Measurements from ENCODE around the gene OR10V1.

Gene OR10V1, protein sequence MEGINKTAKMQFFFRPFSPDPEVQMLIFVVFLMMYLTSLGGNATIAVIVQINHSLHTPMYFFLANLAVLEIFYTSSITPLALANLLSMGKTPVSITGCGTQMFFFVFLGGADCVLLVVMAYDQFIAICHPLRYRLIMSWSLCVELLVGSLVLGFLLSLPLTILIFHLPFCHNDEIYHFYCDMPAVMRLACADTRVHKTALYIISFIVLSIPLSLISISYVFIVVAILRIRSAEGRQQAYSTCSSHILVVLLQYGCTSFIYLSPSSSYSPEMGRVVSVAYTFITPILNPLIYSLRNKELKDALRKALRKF

DNA sequence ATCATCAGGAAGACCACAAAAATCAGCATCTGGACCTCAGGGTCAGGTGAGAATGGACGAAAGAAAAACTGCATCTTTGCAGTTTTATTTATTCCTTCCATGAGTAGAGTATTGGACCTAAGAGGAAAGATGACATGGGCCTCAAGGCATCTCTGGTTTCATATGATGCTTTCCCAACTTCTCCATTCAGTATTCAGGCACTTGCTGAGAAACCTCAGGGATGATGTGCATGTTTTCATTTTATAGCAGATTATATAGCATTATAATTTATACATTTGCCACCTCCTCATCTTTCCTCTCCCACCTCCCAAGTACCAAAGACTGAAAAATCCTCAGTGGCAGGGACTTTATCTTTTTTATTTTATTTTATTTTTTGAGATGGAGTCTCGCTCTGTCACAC, at the start of gene OR10V1:
Gene OR10V1, minus strand, starts transcription at position 101 of the 400 bp plus-strand sequence. Its CDS starts 0 bp downstream, at position 101.
- DNase-seq = no peak

DNA sequence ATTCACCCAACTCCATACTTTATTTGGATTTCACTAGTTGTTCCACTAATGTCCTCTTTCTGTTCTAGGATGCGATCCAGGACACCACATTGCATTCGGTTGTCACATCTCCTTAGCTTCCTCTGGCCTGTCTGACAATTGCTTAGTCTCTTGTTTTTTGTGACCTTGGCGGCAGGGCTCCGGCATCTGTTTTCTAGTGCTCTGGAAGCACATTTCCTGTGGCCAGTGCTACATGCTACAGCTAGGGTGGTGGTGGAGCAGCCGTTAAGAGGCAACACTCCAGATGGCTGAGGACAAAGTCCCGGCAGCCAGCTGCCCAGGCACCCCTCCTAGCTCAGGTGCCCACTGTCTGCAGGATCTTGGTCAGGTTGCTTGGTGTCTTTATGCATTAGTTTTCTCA, 48.3 kb upstream of the OR10V1 start:
- no peak for DNase-seq

DNA sequence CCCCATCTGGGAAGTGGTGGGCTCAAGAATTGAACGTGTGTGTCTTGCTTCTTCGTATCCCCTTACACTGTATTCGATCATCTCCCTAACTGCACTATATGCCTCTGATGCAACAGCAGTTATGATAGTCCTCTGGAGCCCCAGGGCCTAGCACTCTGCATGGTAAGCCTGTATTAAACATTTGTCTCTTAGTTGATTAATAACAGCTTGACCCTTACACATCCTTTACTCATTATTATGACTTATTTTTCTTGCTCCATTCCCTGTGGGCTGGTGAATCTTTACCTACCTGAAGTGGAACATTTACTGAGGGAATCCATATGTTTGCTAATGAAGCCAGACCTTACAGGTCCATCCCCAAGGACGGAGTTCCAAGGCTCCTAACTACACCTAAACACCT, 47.1 kb upstream of the OR10V1 start:
- no peak for DNase-seq

DNA sequence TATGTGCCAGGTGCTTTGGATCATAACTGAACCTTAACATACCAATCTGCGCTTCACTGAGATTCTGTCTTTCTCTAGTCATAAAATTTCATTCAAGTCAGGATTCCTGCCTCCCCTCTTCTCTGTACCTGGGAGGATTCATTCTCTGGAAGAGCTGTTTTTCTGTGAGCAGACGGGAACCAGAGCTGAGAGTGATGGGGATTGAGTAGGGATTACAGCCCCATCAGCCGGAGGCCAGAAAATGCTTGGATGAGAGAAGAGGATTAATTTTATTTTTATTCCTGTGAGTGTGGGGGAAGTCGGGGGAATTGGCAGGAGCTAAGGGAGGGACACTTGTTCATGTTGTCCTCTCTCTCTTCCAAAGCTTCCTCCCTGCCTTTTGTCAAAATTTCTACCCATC, 46.3 kb upstream of the OR10V1 start:
- DNase-seq = no peak

DNA sequence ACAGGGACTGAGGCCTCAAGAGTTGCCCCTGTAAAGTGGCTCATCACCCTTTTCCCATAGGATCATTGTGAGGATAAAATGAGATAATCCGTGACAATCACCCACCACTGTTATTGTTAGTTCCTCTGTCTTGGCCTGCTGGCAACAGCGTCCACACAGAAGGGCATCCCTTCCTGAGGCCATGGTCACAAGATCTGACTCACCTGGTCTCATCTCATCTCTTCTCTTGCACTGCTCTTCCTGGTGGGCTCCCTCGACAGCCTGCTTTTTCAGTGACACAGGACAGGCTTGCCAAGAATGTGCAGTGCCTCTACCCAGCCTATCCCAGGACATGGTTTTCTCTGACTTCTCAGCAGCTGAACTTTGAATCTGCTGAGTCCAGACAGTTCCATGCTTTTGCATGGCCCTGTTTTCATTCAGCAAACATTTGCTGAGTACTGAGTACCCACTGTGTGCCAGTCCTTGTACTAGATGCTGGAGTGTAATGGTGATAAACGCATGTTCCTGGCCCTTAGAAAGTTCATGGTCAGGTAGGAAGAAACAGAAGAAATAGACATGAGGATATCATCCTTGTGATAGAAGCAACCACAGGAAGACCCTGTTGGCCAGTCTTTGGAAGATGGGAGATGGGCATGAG, 44.9 kb upstream of the OR10V1 start:
- DNase-seq = no peak

DNA sequence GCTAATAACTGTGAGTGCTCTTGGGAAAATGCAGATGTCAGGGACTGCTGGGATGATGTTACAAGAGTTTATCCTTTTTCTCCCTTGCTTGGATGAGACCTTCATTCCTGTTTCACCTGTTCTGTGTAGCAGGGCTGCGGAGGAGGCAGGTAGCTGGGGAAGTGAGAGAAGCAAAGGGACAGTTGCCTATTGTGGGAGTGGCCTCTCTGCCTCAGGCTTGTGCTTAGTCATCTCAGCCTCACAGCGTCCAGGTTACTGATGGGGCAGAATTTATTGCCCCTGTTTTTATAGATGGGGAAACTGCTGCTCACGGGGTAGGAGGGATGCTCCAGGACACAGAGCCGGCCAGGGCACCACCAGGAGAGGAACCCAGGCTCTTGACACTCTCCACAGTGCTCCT, 43.2 kb upstream of the OR10V1 start:
- DNase-seq = peak; percentile 13

DNA sequence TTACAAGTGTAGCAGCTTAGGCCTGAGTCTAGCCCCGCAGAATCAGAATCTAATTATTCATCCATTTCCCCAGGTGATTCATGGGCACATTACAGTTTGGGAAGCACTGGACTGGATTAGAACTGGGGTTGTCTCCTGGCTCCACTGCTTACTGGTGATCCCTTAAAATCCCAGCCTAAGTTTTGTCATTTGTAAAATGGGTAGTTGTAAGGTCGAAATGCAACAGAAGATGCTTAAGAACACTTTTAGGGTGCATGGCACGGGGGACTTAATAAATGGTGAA, 42.9 kb upstream of the OR10V1 start:
- no peak for DNase-seq

DNA sequence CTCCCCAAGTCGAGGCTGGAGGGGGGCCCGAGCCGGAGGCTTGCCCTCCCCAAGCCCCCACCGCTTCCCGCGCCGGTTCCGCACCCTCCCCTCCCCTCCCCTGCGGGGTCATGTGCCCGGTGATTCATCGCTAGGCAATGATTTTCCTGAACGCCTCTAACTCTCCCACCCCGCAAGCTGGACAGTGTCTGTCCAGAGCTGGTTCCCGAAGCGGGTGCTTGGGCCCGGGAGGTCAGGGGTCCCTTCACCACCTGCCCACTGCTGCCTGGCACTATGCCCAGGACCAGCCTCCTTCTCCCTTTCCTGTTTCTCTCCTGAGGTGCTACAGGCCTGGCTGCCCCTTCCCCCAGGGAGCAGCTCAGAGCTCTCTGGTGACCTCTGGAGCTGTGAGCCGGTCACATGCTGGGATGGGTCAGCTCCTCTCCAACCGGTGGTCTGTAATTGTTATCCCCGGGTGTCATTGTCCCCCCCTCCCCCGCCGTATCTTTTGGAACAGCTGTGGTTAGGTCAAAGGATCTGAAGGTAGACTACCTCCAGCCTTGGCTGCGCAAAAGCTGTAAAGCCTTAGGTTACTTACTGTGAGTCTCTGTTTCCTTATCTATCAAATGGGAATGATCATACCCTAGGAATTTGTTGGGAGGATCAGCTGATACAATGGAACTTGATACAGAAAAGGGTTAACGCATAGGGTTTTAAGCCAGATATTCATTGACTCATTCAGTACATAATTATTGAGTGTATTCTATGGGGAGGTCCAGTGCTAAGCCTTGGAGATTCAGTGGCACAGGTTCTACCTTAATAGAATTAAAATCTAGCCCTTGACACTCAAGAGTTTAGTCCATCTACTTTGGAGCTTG, 42.3 kb upstream of the OR10V1 start:
- DNase-seq = peak; percentile 72

DNA sequence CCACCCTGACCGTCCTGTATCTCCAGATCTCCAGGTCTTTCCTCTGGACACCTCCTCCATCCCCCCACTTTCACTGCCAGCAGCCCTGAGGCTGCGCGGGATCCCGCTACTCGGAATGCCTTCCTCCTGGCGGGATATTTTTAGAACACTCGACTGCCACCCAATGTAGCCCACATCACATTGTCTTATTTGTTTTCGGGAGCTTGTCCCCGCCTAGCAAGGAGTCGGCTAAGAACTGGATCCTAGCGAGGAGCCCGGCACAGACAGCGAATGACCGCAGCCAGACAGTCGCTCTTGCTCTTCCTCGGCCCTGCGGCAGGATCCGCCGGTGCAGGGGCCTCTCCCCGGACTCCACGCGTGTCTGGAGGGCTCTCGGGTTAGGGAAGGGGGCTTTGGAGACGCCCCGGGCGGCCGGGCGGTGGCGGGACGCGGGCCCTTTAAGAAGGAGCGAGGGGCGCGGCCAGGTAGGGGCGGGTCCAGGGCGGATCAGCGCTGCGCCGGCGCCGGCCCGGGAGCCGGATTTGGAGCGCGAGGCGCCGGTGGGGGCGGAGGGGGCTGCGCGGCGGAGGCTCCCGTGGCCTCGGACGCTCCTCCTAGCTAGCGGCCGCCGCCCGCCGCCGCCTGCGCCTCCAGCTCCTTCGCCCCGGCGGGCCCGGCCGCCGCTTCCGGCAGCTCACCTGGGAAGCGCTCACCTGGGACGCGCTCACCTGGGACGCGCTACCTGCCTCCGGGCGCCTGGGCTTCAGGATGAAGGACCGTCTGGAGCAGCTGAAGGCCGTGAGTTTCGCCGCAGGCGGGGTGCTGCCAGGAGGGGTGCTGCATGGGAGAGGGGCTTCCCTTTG, 41.4 kb upstream of the OR10V1 start, which contains the start of gene STX3:
Gene STX3, plus strand, starts transcription at position 518 of the 842 bp plus-strand sequence. Its CDS starts 230 bp downstream, at position 748.
- DNase-seq = peak; percentile 67

DNA sequence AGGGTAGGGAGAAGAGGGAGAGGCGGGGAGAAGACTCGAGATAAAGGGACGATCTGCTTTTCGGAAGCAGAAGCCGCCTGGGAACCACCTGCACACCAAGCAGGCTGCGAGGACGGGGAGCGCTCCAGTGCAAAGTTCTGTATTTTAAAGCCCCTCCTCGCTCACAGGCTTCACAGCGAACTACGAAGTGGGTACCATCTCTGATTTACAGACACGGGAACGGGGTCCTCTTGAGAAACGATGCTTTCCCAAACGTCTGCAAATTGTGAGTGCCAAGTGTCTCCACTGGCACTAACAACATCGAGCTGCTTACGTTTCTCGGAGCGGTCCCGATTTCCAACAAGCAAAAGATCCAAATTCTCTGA, 40.8 kb upstream of the OR10V1 start:
- peak; percentile 13 for DNase-seq

DNA sequence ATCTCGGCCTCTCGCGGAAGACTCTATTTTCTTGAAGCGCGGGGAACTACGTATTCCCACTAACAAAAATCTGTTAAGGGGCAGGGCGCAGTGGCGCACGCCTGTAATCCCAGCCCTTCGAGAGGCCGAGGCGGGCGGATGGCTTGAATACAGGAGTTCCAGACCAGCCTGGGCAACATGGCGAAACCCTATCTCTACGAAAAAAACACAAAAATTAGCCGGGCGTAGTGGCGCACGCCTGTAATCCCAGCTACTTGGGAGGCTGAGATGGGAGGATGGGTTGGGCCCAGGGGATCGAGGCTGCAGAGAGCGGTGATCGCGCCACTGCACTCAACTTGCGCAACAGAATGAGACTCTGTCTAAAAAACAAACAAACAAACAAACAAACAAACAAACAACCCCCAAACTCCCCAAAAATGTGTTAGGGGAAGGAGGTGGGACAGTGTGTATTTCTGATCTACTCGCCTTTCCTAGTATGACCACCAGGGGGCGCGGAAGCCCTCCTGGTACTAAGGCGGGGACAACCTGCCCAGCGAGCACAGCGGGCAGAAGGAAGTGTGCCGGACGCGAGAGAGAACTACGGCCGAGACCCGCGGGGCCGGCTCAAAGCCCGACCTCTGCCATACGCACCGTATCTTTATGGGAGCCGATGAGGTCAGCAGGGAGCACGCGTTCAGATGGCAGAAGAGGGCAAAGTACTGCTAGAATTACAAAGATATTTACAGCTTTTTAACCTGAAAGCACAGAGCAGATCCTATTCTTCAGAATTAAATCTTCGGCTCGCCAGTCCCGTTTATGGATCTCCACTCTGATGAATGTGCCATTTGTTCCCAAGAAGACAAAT, 40.2 kb upstream of the OR10V1 start:
- peak; percentile 83 for DNase-seq

DNA sequence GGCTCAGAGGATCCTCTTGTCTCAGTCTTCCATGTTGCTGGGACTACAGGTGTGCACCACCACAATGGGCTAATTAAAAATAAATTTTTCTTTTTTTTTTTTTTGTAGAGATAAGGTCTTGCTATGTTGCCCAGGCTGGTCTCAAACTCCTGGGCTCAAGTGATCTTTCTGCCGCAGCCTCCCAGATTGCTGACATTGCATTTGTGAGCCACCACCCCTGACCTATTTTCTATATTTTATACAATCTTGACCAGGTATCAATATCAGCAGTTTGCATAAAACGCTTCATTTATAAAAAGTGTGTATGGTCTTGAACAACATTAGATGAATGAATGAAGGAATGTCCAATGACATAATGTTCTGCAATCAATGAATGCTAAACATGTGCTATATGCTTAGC, 32.5 kb upstream of the OR10V1 start:
- DNase-seq = no peak

DNA sequence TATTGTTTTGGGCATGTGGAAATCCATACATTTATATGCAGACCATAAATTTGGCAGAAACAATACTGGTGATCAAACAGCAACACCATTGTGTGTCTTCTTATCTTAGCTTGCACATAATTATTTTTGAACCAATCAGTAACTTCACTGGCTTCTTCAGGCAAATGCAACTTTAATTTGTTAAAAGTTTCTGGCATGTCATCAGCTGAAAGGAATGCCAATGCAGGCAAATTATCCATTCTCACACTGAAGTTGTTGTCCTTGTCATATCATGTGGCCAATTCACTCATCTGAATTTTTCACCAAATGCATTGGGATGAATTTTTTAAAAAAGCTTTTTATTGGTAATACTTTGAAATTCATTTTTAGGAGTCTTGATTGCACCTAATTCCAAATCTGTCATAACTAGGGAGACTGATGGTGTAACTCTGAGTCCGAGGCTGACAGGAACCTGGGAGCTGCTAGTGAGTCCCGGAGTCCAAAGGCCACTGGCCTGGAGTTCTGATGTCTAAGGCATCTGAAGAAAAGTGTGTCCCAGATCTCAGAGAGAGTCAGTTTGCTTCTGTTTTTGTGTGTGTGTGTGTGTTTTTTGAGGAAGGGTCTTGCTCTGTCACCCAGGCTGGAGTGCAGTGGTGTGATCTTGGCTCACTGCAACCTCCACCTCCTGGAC, 17.4 kb upstream of the OR10V1 start:
- no peak for DNase-seq

DNA sequence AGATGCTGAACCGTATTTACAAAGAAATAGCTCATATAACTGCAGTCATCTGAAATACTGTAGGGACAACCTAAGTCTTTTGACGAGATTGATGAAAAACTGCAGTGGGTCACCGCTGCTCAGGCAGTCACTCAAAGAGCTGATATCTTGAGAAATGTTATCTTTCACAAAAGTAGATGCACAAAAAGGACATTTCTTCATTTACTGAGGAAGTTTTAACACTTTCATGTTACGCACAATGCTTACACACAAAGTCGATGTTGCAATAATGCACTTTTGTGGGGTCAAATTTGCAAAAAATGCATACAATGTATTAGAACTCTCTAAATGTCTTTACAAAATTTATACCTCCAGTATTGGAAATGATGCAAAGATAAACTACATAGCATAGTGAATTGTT, 16.2 kb upstream of the OR10V1 start:
- peak; percentile 57 for DNase-seq

DNA sequence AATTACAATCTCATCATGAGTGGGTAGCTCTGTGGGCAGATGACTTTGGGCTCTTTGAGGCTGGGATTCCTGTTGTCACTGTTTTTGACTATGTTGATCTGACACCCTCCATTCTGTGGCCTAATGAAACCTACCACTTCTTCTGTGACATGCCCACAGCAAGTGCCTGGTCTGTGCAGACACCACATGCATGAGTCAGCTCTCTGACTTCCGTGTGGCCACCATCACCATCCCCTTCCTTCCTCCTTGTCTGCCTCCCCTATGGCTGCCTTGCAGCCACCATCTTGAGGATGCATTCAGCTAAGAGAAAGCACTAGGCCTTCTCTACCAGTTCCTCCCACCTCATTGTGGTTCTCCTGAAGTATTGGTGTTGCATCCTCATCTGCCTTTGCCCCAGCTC, 15.3 kb upstream of the OR10V1 start:
- peak; percentile 58 for DNase-seq

DNA sequence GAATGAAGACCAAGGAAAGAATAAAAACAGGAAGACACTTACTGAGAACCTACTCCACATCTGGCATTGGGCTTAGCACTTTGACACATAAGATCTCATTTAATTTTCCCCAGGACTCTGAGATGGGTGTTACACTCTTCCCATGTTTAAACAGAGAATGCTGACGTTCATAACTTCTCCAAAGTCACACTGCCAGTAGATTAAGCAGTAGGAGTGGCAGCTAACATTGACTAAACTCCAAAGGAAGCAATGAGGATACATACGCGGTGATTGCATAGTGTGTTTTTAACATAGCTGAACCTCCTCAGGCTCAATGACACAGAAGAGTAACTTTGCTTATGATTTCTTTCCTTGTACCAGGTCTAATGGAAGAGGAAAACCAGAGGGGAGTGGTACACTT, 14.5 kb upstream of the OR10V1 start:
- peak; percentile 28 for DNase-seq

DNA sequence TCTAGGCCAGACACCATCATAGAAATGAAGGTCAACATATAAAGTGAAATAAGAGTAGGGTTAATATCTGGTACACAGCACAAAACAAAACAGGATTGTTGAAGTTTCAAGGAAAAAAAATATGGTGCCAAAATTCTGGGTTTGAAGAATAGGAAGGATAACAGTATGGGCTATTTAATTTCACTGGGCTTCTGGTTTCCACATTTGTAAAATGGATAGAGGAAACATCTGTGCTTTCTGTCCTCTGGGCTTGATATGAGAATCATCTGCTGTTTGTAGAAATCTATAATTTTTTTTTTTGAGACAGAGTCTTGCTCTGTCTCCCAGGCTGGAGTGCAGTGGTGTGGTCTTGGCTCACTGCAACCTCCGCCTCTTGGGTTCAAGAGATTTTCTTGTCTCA, 13.8 kb upstream of the OR10V1 start:
- DNase-seq = no peak

DNA sequence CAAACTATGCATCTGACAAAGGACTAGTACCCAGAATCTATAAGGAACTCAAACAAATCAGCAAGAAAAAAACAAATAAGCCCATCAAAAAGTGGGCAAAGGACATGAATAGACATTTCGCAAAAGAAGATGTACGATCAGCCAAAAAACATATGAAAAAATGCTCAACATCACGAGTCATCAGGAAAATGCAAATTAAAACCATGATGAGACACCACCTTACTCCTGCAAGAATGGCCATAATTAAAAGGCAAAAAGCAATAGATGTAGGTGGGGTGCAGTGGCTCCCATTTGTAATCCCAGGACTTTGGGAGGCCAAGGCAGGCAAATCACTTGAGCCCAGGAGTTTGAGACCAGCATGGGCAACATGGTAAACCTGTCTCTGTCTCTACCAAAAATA, 10.4 kb upstream of the OR10V1 start:
- DNase-seq = no peak

DNA sequence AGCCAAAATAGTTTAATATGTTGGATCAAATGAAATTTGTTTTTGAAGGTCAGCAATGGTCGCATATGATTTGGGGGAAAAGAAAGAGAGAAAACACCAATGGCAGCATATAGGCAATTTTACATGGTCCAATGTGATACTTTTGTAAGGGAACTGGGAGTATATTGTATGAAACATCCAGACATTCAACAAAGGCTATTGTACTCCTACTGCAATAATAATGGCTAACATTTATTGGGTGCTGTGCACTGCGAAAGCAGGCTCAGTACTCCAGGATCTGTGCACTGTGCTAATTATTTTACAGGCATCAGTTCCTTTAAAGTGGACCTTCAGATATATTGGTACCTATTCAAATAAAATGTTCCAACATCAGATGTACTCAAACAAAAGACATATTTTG, 5.9 kb upstream of the OR10V1 start:
- no peak for DNase-seq

DNA sequence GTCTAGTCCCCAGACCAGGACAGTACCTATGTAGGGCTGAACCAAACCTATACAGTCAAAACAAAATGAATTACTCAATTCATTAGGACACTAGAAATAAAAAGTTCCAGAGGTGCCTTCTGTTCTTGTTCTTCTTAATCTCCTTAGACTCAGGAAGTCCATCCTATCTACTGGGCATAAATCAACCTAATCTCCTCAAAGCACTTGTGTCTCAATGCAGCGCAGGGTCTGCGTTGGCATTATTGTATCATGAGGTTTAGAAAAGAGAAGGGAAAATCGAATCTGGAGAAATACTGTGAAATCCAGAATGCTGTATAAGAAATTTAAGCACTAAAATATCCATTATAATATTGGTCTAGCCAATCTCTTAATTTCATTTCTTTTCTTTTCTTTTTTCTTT, 2.4 kb upstream of the OR10V1 start:
- DNase-seq = no peak

DNA sequence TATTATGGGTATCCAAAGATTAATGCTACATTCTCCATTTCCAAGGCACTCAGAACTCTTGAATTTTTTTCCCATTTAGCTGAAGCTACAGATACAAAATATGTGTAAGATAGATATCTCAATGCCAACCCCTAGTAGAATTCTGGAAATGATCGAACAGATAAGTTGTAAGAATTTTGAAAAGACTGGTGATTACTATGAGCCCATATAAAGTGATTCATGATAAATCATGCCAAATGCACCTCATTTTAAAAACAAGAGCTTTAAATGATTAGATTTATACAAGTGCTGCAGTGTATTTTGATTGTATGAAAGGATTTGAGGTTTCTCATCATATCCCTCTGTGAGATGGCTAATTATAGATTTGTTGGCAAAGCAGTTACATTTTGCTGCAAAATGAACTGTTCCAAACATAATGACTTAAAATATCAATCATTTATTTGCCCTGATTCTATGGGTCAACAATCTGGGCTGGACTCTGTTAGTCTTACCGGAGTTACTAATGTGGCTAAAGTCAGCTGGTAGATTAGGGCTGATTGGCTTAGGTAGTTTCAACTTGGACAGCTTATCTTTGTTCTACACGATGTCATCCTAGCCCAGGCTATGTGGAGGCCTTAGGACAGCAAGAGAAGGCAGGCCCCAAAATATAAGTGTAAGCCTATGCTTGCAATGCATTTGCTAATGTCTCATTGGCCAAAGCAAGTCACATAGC, 3.4 kb downstream of the OR10V1 start:
- no peak for DNase-seq
